OCI-LY3 (cell line): ENCODE results near the gene FBXW8.

Source experiments
- H2AFZ ChIP-seq: fragments of 200-600, 300-600 bp; shearing (Covaris generic); 2 replicates; pipeline ENCODE4 v1.6.0; 2014; ENCODE audit warnings: antibody characterized with exemption, low read depth, low read length
- H3K27ac ChIP-seq: fragments of 200-600, 300-600 bp; sonication (generic); 2 replicates; pipeline ENCODE4 v1.5.1; 2014; ENCODE audit warnings: mild to moderate bottlenecking, low read length, moderate library complexity, mixed read lengths
- H3K27me3 ChIP-seq: fragments of 200-600, 300-600 bp; sonication (generic); 2 replicates; pipeline ENCODE4 v1.6.1; 2014; ENCODE audit warnings: low read depth, low read length, mixed read lengths
- H3K36me3 ChIP-seq: fragments of 200-600, 300-600 bp; sonication (generic); replicated peaks from 2 replicates; pipeline ENCODE3; 2014; ENCODE audit warnings: low read depth, low read length, mixed read lengths
- H3K4me1 ChIP-seq: fragments of 300-600, 200-600 bp; sonication (generic); 2 replicates; pipeline ENCODE4 v1.6.1; 2014; ENCODE audit warnings: low read length, mixed read lengths
- H3K4me2 ChIP-seq: fragments of 200-600, 300-600 bp; sonication (generic); 2 replicates; pipeline ENCODE4 v1.6.1; 2014; ENCODE audit warnings: low read length, mixed read lengths
- H3K4me3 ChIP-seq: fragments of 300-600, 200-600 bp; sonication (generic); 2 replicates; pipeline ENCODE4 v1.5.1; 2014; ENCODE audit warnings: antibody characterized with exemption, mild to moderate bottlenecking, low read length, moderate library complexity
- H3K79me2 ChIP-seq: fragments of 300-600, 200-600 bp; shearing (Covaris generic); 2 replicates; pipeline ENCODE4 v1.6.1; 2014; ENCODE audit warnings: mild to moderate bottlenecking, low read length, mixed read lengths
- H3K9ac ChIP-seq: fragments of 300-600, 200-600 bp; shearing (Covaris generic); 2 replicates; pipeline ENCODE4 v1.6.0; 2014; ENCODE audit warnings: mild to moderate bottlenecking, low read length, moderate library complexity
- H3K9me3 ChIP-seq: fragments of 200-600, 300-600 bp; shearing (Covaris generic); 2 replicates; pipeline ENCODE4 v1.6.1; 2014; ENCODE audit warnings: low read length, mixed read lengths; ENCODE audit not compliant: insufficient read depth
- H4K20me1 ChIP-seq: fragments of 200-600, 300-600 bp; sonication (generic); 2 replicates; pipeline ENCODE4 v1.6.1; 2016; ENCODE audit warnings: low read length, mixed read lengths; ENCODE audit not compliant: insufficient read depth
- EZH2phosphoT487 ChIP-seq: fragments of 200-600 bp; shearing (Covaris generic); IDR thresholded peaks from 2 replicates; pipeline ENCODE4 v1.6.1; 2018; ENCODE audit warnings: antibody characterized with exemption, mixed run types, low read depth
- TF ChIP-seq, protein P1 (sequence below): fragments of 200-600, 300-600 bp; sonication (generic); IDR thresholded peaks from 2 replicates; pipeline ENCODE4 v1.5.1; 2014; ENCODE audit warnings: antibody characterized with exemption, low read length, low read depth

Gene FBXW8

DNA sequence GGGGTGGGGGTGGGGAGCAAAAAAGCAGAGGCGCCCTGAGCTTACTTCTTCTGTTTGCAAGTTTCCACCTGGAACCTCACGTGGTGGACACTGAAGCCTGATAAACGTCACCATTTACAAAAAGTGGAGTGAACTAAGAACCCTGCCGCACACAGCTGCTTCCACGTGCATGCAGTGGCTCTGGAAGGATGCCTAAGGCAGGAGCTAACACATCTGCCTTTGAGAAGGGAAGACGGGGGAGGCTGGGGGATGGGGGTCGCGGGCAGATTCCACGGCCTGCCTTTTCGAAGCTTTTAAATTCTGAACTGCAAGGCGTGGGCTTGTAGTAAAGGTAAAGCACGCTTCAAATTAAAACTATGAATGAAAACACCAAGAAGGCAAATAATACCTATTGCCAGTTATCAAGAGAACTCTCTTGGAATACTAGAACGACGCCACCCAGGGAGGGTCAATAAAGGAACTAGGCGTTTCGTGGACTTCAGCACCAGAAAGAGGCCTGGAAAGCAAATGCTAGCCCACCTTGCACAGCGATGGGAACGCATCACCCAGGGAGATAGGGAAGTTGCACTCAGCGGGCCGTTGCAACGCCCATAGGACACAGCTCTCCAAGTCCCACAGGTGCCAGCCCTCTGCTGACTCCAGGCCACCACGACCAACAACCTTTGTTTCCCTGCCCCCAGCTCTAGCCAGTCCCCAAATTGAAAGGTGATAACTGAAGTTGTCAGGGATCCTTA is 126.7 kb downstream of the FBXW8 start:
- Histone ChIP-seq H3K36me3 (peaks cover 23% of the 10 kb centered on the region), H3K27me3 (no peaks in the 10 kb centered on the region), H3K79me2 (no peaks in the 10 kb centered on the region), H3K4me3 (no peak overlapping the region), H2AFZ (no peak overlapping the region), H3K4me1 (no peaks in the 10 kb centered on the region), H4K20me1 (no peaks in the 10 kb centered on the region), H3K27ac (no peak overlapping the region), H3K9ac (no peak overlapping the region), H3K4me2 (no peak overlapping the region), H3K9me3 (no peaks in the 10 kb centered on the region)
- TF ChIP-seq EZH2phosphoT487, result no peak

DNA sequence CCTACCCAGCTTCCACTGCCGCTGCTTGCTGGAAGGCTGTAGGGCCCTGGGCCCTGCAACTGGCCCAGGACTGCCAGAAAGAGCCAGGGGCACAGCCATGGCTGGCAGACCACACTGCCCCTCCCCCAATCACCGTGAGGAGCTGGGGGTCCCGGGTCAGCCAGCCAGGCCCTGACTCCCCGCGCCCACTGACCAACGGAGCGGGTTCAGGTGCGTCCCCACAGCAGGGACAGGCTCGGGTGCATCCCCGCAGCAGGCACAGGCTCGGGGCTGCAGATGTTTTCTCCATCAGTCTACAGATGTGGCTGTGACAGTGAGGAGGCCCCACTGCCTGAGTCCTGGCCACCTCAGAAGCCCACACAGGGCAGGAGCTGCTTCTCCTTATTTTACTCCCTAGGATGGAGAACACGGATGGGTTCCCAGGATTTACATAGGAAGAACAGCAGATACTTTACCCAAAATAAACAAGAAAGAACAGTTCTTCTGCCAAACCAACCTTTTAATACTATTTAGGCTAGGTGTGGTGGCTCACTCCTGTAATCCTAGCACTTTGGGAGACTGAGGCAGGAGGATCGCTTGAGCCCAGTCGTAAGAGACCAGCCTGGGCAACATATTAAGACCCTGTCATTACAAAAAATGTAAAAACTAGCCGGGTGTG is 127.4 kb downstream of the FBXW8 start:
- H2AFZ ChIP-seq, result no peak overlapping the region
- H3K4me1 ChIP-seq, result no peaks in the 10 kb centered on the region
- H3K36me3 ChIP-seq, result peaks cover 23% of the 10 kb centered on the region
- no peaks in the 10 kb centered on the region for H3K27me3 ChIP-seq
- no peak for TF ChIP-seq EZH2phosphoT487
- TF ChIP-seq, protein P1, sequence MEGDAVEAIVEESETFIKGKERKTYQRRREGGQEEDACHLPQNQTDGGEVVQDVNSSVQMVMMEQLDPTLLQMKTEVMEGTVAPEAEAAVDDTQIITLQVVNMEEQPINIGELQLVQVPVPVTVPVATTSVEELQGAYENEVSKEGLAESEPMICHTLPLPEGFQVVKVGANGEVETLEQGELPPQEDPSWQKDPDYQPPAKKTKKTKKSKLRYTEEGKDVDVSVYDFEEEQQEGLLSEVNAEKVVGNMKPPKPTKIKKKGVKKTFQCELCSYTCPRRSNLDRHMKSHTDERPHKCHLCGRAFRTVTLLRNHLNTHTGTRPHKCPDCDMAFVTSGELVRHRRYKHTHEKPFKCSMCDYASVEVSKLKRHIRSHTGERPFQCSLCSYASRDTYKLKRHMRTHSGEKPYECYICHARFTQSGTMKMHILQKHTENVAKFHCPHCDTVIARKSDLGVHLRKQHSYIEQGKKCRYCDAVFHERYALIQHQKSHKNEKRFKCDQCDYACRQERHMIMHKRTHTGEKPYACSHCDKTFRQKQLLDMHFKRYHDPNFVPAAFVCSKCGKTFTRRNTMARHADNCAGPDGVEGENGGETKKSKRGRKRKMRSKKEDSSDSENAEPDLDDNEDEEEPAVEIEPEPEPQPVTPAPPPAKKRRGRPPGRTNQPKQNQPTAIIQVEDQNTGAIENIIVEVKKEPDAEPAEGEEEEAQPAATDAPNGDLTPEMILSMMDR, result no peak
- H3K79me2 ChIP-seq, result no peaks in the 10 kb centered on the region
- H3K4me2 ChIP-seq, result no peak overlapping the region
- H3K4me3 ChIP-seq, result no peak overlapping the region
- H3K27ac ChIP-seq, result no peak overlapping the region
- no peaks in the 10 kb centered on the region for H4K20me1 ChIP-seq
- H3K9me3 ChIP-seq, result no peaks in the 10 kb centered on the region
- H3K9ac ChIP-seq, result no peak overlapping the region

DNA sequence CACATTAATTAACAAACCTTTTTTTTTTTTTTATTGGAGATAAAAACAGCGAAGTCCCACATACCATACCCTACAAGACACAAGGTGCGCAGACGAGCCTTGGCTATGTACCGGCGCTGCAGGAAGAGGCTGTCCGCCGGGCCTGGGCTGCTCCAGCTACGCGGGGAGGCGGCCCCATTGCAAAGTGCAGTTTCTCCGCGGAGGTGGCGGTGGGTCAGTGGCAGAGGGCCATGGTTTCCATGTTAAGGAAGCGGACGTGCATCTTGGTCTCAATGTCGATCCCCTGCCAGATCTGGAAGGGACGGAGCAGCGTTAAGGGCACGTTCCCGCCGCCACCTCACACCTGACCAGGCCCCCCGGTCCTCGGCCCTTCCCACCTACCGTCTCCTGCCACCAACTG is 128.2 kb downstream of the FBXW8 start:
- H3K79me2 ChIP-seq, result no peaks in the 10 kb centered on the region
- no peak overlapping the region for H3K9ac ChIP-seq
- H3K27me3 ChIP-seq, result no peaks in the 10 kb centered on the region
- H4K20me1 ChIP-seq, result no peaks in the 10 kb centered on the region
- H3K4me3 ChIP-seq, result no peak overlapping the region
- H3K27ac ChIP-seq, result no peak overlapping the region
- H3K4me1 ChIP-seq, result no peaks in the 10 kb centered on the region
- no peak overlapping the region for H2AFZ ChIP-seq
- TF ChIP-seq, protein P1, result no peak
- TF ChIP-seq EZH2phosphoT487, result no peak
- no peaks in the 10 kb centered on the region for H3K9me3 ChIP-seq
- H3K36me3 ChIP-seq, result peaks cover 19% of the 10 kb centered on the region
- no peak overlapping the region for H3K4me2 ChIP-seq

DNA sequence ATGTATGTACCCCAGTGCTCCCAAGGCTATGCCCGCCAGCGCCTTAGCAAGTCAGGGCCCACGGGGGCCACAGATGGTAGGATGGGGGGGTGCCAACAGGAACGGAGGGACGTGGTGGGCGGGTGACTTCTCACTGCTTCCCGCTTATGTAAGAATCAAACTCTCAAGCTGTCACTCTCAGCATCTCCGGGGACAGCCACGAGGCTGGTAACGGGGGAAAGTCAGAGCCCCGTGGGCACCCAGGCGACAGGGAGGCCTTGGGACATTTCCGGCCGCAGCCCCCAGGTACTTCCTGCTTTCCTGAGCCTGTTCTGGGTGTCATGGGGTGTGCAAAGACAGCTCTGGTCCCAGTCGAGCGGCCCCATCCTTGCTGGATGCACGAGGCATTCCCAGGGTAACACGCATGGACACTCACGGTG is 129.2 kb downstream of the FBXW8 start:
- TF ChIP-seq, protein P1, result no peak
- TF ChIP-seq EZH2phosphoT487, result no peak
- Histone ChIP-seq H3K36me3 (peaks cover 18% of the 10 kb centered on the region), H2AFZ (no peak overlapping the region), H3K4me2 (no peak overlapping the region), H3K4me1 (no peaks in the 10 kb centered on the region), H3K79me2 (no peaks in the 10 kb centered on the region), H4K20me1 (no peaks in the 10 kb centered on the region), H3K27ac (no peak overlapping the region), H3K4me3 (no peak overlapping the region), H3K9ac (no peak overlapping the region), H3K27me3 (no peaks in the 10 kb centered on the region), H3K9me3 (no peaks in the 10 kb centered on the region)
